Measurements from ENCODE around the gene TACR1.

GRCh38 chr2:75142081-75142480 lies 57.2 kb downstream of the TACR1 start:
- TF ChIP-seq, protein P1, sequence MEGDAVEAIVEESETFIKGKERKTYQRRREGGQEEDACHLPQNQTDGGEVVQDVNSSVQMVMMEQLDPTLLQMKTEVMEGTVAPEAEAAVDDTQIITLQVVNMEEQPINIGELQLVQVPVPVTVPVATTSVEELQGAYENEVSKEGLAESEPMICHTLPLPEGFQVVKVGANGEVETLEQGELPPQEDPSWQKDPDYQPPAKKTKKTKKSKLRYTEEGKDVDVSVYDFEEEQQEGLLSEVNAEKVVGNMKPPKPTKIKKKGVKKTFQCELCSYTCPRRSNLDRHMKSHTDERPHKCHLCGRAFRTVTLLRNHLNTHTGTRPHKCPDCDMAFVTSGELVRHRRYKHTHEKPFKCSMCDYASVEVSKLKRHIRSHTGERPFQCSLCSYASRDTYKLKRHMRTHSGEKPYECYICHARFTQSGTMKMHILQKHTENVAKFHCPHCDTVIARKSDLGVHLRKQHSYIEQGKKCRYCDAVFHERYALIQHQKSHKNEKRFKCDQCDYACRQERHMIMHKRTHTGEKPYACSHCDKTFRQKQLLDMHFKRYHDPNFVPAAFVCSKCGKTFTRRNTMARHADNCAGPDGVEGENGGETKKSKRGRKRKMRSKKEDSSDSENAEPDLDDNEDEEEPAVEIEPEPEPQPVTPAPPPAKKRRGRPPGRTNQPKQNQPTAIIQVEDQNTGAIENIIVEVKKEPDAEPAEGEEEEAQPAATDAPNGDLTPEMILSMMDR (IDR thresholded peaks at IDR 0.05; ENCODE audit: poor library complexity) = no peak
- TF ChIP-seq EZH2 (IDR thresholded peaks at IDR 0.05; ENCODE audit: borderline replicate concordance) (no peak), EZH2phosphoT487 (IDR thresholded peaks at IDR 0.05; ENCODE audit: low read depth, severe bottlenecking, unreplicated experiment) (no peak)
